LoVo (cell line): ENCODE results near the gene AEBP1.

Experiments
- DNase-seq: peaks from one replicate; pipeline ENCODE4 v3.0.0-alpha.2; 2016; ENCODE audit warnings: low spot score

Gene AEBP1

DNA sequence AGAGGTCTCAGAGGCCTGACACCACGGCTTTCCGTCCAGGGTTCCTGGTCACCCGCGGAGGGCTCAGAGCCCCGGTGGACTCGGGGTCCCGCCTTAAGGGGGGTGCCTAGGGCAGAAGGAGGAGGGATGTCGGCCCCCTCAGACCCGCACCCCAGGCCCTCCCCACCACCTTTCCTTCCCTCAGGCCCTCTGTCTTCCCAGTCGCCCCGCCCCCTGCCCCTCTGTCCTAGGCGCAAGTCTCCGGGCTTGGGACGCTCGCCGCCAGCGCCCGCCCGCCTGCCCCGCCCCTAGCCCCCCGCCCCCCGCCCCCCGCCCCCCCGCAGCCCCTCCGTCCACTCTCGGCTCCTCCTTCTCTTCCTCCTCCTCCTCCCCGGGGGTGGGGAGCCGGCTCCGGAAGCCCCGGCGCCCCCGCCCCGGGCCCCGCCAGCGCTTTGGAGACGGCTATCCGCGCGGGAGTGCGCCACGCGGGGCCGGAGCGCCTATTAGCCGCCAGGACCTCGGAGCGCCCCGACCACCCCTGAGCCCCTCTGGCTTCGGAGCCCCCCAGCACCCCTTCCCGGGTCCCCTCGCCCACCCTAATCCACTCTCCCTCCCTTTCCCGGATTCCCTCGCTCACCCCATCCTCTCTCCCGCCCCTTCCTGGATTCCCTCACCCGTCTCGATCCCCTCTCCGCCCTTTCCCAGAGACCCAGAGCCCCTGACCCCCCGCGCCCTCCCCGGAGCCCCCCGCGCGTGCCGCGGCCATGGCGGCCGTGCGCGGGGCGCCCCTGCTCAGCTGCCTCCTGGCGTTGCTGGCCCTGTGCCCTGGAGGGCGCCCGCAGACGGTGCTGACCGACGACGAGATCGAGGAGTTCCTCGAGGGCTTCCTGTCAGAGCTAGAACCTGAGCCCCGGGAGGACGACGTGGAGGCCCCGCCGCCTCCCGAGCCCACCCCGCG lies at the start of gene AEBP1:
Gene AEBP1, plus strand, starts transcription at position 423 of the 937 bp plus-strand sequence. Its CDS starts 321 bp downstream, at position 744.
- DNase-seq: no peak

DNA sequence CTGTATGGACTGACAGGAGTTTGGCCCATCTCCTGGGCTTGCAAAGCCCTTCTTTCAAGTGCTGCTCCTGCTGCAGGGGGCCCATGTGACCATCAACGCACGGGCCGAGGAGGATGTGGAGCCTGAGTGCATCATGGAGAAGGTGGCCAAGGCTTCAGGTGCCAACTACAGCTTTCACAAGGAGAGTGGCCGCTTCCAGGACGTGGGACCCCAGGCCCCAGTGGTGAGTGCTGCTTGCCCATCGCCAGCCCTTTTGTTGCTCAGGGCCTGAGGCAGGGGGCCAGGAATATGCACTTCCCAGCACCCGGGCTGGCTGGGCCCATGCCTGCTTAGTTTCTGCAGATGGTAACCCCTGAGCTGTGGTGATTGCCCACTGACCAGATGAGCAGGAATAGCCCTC lies 47.5 kb upstream of the AEBP1 start:
- DNase-seq: no peak

DNA sequence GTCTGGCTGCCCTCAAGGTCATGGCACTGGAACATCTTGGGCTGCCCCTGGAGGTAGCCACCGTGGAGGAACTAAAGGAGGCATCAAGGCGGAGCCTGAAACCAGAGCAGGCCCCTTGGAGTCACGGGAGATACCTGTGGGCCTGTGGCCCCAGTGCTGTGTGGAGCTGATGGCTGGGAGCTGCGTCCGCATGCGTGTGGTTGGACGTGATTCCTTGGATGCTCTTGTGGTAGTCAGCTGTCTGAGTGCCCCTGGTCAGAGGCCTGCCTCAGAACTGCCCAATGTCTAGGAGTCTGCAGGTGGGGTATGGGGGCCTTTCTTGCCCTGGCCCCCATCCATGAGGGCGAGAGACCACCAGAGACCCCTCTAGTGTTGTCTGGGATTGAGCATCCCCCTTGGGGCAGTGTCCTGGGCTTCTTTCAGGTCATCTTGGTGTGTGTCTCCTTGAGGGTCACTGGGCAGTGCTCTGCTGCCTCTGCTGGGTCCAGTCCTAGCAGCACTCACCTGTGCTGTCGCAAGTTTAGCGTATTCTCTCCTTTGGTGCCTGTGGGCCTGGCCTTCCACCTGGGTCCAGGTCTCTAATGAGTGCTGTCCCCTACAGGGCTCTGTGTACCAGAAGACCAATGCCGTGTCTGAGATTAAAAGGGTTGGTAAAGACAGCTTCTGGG lies 46.8 kb upstream of the AEBP1 start:
- no peak for DNase-seq

DNA sequence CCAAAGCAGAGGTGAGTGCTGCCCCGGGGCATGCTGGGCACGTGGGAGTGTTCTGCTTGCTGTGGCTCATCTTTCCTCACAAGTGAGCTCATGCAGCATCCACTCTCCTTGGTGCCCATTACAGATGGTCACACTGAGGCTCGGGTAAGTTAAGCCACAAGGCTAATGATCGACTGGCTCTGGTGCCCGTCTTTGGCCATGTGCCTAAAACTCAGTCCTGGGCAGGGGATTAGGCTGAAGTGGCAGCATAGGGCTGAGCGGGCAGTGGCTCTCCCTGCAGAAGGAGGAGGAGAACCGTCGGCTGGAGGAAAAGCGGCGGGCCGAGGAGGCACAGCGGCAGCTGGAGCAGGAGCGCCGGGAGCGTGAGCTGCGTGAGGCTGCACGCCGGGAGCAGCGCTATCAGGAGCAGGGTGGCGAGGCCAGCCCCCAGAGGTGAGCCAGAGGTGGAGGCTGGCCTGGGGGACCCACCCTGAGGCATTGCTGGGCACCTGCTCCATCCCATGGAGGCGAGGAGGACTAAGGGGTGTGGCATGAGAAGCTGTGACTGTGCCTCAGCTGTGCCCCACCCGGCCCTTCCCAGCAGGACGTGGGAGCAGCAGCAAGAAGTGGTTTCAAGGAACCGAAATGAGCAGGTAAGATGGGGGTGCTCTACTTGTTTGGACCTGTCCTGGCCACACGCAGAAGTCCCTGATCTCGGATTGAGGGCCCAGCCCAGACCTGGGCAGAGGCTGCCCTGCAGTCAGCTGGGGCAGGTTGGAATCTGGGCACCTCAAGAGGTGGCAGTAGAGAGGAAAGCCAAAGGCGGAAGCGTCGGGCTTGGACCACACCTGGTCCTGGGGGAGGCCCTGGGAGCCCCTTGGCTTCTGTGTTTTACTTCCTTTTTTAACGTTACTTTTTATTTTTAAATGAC lies 46.0 kb upstream of the AEBP1 start:
- no peak for DNase-seq

DNA sequence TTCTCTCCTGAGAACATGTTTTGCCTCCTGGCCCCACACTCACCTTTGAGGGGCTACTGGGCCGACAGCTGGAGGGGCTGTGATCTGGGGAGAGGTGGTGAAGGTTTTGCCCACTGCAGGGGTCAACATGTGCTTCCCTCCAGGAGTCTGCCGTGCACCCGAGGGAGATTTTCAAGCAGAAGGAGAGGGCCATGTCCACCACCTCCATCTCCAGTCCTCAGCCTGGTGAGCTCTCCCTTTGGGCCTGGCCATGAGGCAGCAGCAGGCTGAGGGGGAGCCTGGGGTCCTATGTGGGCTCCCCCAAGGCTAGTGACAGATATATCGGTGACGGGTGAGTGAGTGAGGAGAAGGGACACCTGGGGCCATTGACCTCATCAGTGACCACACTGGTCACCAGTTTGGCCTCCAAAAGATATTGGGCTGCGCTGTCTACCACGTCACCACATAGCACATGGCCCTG lies 45.4 kb upstream of the AEBP1 start:
- DNase-seq: no peak

DNA sequence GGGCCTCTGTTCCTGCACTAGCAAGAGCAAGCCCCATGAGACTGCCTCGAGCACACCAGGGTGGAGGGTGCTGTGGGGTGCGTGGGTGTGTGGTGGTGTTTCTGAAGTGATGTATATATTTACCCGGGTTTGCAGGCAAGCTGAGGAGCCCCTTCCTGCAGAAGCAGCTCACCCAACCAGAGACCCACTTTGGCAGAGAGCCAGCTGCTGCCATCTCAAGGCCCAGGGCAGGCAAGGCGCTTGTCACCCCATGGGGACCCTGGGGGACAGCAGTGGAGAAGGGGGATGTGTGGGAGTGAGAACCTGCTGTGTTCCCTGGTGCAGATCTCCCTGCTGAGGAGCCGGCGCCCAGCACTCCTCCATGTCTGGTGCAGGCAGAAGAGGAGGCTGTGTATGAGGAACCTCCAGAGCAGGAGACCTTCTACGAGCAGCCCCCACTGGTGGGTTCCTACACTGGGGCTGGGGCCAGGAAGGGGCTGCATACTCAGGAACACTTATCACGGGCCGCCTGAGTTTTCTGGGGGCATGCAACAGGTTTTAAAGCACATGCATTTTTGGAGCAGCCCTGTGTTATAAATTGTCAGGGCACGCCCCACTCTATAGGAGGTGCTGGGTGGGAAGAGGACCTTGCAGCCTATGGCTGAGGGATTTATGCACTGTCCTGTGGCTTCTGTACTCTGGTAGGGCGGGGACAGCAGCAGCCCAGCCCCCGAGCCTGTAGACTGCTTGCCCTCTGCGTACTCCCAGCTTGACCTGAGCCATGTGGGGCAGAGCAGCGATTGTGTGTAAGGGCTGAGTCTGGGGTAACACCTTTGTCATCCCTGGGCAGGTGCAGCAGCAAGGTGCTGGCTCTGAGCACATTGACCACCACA lies 44.7 kb upstream of the AEBP1 start:
- DNase-seq: no peak

DNA sequence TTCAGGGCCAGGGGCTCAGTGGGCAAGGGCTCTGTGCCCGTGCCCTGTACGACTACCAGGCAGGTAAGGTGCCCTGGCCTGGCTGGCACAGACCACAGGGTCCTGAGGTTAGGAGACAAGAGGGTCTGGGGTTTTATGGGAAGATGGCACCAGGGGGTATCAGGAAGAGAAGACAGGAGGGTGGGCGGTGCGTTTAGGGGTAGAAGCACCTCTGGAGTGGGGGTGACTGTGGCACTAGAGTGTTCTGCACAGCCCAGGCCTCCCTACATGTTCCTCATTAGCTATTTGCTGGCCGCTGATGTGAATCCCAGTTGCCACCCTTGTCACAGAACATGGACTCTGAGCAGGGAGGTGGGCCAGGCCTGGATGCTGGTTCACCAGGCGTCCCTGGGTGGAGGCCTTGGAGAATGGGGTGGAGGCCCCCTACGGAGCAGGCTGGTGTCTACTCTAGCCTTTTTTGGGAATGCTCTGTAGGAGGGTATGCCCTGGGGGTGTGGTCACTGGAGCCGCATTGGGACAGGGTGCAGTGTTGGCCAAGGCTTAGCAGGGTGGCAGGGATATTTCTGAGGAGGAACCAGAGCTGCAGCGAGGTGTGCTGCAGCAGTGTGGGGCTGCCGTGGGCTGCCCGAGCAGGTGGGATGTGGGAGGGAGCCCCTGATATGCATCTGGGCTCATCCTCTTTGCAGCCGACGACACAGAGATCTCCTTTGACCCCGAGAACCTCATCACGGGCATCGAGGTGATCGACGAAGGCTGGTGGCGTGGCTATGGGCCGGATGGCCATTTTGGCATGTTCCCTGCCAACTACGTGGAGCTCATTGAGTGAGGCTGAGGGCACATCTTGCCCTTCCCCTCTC lies 43.8 kb upstream of the AEBP1 start:
- DNase-seq: no peak

DNA sequence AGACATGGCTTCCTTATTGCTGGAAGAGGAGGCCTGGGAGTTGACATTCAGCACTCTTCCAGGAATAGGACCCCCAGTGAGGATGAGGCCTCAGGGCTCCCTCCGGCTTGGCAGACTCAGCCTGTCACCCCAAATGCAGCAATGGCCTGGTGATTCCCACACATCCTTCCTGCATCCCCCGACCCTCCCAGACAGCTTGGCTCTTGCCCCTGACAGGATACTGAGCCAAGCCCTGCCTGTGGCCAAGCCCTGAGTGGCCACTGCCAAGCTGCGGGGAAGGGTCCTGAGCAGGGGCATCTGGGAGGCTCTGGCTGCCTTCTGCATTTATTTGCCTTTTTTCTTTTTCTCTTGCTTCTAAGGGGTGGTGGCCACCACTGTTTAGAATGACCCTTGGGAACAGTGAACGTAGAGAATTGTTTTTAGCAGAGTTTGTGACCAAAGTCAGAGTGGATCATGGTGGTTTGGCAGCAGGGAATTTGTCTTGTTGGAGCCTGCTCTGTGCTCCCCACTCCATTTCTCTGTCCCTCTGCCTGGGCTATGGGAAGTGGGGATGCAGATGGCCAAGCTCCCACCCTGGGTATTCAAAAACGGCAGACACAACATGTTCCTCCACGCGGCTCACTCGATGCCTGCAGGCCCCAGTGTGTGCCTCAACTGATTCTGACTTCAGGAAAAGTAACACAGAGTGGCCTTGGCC lies 43.0 kb upstream of the AEBP1 start:
- DNase-seq: no peak

DNA sequence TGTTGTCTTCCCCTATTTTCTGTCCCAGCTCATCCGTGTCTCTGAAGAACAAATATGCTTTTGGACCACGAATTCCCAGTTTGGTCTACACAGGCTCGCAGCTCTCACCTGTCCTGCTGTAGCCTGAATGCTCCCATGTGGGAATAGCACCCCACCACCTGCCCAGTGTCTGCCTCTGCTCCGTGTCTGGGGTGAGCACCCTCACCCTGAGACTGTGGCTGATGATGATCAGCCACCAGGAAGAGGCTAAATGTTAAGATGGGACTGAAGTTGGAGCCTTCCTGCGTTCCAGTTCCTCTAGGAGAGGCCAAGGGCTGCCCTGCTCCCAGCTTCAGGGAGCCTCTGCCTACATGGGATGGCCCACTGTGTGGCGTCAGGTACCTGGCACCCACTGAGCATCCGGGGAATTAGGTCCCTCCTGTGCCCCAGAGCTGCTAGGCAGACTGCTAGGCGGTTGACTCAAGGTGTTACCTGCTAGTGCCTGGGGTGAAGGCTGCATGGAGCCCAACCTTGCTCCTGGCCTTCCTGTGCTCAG lies 42.4 kb upstream of the AEBP1 start:
- DNase-seq: no peak

DNA sequence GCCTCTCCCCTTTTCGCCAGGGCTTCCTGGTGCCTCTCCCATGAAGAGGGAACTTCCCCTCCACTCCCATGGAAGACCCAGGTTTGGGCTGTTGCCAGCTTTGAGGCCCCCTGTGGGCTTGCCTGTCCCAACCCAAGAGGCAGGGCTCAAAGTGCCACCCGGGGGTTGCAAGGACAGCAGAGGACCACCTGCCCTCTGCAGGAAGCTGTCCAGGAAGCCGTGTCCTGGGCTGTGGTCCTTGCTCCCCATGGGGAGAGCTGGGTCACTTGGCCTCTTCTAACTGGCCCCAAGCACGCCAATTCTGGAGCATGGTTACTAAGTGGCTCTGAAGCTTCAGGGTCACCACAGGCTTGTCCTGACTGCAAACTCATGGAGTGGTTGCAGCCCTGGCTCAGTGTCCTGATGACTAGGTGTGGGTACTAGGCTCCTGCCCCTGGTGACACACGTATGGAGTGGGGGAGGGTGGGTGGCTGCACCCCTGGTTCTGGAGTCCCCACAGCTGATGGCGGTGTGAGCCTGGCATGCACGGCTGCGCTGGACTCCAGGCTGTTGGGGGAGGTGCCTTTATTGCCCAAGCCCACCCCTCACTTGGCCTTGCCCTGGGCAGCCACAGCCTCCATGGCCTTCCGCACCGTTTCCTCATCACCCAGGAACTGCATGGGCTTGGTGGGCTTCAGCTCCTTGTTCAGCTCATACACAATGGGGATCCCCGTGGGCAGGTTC lies 41.8 kb upstream of the AEBP1 start:
- DNase-seq: no peak

DNA sequence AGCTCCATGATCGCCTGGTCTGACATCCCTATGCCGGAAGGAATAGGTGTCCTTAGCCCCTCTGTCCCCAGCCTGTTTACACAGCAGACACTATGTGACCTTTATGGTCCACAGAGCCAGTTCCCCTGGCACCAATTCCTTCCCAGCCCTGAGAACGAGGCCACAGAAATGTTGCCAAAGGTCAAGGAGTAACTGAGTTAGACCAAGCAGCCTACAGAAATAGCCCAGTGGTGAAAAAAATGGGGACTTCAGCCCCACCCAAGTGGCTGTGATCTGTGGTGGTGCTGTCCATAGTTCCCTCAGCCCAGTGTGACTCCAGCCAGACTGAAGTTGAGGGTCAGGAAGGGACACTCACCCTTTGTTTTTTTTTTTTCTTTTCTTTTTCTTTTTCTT lies 41.2 kb upstream of the AEBP1 start:
- no peak for DNase-seq

DNA sequence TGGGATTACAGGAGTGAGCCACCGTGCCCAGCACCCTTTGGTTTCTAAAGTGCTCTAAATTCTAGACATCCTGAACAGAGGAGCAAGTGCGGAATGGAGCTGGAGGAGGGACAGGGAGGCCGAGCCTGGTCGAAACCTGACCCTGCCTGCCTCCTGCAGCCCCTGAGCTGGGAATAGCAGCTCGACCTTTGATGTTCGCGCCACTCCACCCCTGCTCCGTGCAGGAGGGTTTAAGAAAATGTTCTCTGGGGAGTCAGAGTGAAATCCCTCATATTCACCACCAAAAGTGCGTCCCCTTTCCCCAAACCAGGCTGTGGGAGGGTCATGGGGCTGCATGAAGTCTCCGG lies 40.6 kb upstream of the AEBP1 start:
- no peak for DNase-seq

DNA sequence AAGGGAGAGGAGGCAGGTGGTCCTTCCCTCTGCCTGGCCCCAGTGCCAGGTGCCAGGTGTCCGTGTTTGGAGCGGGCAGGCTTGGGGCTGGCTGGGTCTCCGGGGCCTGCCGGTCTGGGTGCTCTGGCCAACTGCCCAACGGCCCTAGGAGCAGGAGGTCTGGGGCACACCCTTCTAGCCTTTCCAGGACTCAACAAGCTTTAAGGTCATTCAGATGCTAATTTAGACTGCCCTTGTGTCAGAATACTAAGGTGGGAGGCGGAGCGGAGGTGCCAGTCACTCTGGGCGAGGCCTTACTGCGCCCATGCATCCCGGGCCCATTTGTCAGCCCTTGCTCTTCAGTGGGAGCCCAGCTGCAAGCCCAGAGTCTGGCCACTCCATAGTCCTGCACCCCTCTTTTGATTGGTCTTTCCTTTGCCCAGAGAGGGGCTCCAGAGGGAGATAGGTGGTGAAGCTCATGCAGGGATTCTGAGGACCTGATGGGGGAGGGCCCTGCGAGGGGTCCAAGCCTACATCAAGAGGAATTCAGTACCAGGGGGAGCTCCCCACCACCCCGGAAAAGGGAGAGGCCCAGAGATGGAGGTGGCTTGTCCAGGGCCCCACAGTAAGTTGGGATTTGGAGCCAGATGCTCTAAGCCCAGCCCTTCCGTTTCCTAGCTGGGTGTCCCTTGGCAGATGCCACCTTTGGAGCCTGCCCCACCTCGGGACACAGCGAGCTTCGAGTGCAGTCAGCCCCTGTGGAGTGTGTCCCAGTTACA lies 40.1 kb upstream of the AEBP1 start:
- no peak for DNase-seq

DNA sequence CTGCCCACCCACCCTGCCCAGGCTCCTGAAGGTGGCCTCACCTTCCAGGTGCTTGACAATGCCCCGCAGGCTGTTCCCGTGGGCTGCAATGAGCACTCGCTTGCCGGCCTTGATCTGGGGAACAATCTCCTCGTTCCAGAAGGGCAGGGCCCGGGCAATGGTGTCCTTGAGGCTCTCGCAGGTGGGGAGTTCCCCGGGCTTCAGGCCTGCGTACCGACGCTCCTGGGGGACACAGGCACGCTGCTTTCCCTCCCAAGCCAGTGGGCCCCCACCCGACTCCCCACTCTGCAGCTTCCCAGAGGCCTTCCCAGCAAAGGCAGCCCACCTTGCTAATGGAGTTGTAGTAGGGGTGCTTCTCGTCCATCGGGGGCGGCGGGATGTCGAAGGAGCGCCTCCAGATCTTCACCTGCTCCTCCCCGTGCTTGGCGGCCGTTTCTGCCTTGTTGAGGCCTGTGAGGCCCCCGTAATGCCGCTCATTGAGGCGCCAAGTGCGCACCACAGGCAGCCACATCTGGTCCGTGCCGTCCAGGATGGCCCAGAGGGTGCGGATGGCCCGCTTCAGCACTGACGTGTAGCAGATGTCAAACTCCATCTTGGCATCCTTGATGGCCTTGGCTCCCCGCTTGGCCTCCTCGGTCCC lies 39.2 kb upstream of the AEBP1 start:
- no peak for DNase-seq

DNA sequence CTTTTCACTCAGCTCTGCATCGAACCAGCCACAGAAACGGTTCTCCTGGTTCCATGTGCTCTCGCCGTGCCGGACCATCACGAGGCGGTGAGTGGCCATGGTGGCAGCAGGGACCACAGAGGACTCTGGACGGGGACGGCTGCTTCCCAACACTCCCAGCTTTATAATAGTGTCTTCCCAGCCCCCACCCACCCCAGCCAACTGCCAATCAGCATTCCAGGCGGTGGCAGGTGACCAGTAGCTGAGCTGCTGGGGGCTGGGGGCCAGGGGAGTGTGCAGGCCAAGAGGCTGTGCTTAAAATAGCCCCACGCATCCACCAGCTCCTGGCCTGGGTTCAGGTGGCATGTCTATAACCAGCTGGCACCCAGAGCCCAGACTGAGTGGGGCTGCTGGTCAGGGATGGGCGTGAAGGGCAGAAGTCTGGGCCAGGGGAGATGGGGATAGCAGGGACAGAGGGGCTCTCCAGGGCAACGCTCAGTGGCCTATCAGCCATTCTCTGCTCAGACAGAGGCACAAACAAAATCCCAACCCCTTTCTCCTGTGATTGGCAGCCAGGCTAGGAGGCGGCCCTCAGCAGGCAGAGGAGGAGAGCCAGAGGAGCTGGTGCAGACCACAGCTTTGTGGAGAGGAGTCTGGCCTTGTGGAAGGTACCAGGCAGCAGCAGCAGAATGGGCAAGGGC lies 38.6 kb upstream of the AEBP1 start, which contains the start of gene PGAM2:
Gene PGAM2, minus strand, starts transcription at position 137 of the 680 bp plus-strand sequence. Its CDS starts 38 bp downstream, at position 99.
- no peak for DNase-seq

DNA sequence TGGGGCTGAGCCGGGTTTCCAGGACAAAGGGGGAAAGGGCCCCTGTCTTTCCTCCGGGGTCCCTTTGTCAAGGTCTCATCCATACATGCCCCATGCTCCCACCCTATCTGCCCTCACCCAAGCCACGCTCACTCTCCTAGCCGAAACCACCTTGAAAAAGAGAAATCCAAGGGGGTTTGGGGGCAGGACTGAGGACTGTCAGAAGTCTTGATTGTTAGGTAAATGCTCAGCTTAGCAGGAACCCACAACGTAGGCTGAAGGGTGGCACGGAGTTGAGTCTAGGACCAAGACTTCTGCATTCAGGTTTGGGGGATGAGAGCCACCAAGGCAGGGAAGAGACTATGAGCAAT lies 38.1 kb upstream of the AEBP1 start:
- DNase-seq: no peak

DNA sequence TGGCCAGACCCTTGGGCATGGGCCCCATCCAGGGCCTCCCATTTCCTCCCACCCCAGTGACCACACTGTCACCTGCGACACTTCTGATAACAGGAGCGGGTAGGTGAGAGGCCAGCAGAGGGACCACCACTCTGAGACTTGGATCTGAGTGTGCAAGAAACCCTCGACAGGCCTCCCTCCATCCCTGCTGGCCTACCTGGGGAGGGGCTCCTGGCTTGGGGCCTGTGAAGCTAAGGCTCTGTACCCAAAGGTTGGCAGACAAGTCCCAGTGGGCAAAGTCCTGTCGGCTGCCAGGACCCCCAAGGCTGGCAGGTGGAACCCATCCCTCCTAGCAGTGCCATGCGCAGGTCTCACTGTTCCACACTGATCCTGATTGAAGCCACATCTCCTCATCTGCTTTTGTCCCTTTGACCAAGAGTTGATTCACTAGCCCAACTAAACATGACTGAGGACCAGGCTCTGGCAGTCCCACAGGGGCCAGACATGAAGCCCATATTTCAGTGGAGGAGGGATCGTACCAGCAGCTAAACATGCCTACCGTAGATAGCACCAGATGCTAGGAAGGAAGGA lies 37.6 kb upstream of the AEBP1 start:
- DNase-seq: no peak
